ENCODE data around the gene MED13. TPM values are rescaled to one million over a fixed set of nuclear protein-coding genes. Genes with fewer than 3 reads are reported as not detected.

Gene MED13
- total RNA-seq, 1 experiment from 2014 or later, result 77.6 TPM

- Histone ChIP-seq H3K9me3 (no peaks in the 10 kb centered on the region), H3K4me1 (no peaks in the 10 kb centered on the region; the same call in none of the 2 replicates), H3K4me3 (ENCODE audit: low read depth, low read length) (no peak overlapping the region), H3K27me3 (replicated peaks; ENCODE audit: control insufficient read depth, insufficient read depth, low read length) (no peaks in the 10 kb centered on the region), H3K36me3 (ENCODE audit: control insufficient read depth, insufficient read depth, low read length) (no peaks in the 10 kb centered on the region)
- no peak overlapping the region for H3K4me3 Mint-ChIP-seq (ENCODE audit: unreplicated experiment)
- no peak for TF ChIP-seq CTCF (IDR thresholded peaks at IDR 0.05; ENCODE audit: insufficient read depth in 1 of 2, low read depth in 1 of 2, low read length in 1 of 2, severe bottlenecking in 1 of 2, unreplicated experiment in 1 of 2)
- DNase-seq, result no peak
- peaks cover 13% of the 10 kb centered on the region for H3K4me1 Mint-ChIP-seq (ENCODE audit: low read depth, unreplicated experiment)
- no peaks in the 10 kb centered on the region for H3K9me3 Mint-ChIP-seq (ENCODE audit: unreplicated experiment)
- ChIA-PET POLR2A (no interaction called here), CTCF (interaction anchor here (1.5 kb wide), 1 partner anchor 112 kb away, joined by 6 read pairs; no protein-coding TSS in a partner anchor)
- intact Hi-C loops (cut with micrococcal nuclease; ENCODE audit: unreplicated experiment), result no loop called here
- BruUV-seq (replicated peaks), result no TSS peak
- no peaks in the 10 kb centered on the region for H3K27me3 Mint-ChIP-seq (ENCODE audit: insufficient read depth, unreplicated experiment)
- peaks cover 75% of the 10 kb centered on the region for H3K36me3 Mint-ChIP-seq (ENCODE audit: insufficient read depth, unreplicated experiment)
- H3K27ac Mint-ChIP-seq (ENCODE audit: unreplicated experiment), result no peak overlapping the region
These were observed 67.4 kb downstream of the MED13 start for GRCh38 chr17:61997664-61998063.

DNA sequence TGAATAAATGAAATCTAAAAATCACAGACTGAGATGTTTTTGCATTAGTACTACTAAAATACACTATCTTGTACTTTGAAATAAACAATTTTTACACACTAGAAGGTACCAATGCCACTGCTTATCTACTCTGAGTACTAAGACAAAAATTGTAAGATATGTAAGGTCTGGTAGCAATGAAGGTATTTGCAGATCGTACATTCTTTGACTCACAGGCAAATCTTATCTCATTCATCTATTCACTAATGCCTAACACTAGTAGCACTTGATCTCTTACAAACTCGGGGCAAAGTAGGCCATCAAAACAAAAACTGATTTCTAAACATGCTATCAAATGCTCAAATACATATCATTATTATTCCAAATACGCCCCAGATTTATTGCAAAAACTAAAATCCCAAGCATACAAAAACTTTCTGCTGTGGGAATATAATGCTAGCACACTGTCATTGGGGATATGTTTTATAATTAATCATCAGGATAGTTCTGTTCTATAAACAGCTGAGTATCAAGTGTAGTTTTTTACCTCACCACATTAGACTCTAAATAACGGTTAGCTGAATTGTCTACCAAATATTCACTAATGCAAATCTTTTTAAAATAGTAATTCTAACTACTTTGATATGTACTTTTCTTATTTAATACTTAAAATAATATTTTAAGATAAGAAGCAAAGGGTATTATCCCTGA, 68.0 kb downstream of the MED13 start:
- H3K4me1 Mint-ChIP-seq (ENCODE audit: low read depth, unreplicated experiment), result peaks cover 13% of the 10 kb centered on the region
- H3K27me3 Mint-ChIP-seq (ENCODE audit: insufficient read depth, unreplicated experiment), result no peaks in the 10 kb centered on the region
- no peaks in the 10 kb centered on the region for H3K36me3 ChIP-seq (ENCODE audit: control insufficient read depth, insufficient read depth, low read length)
- H3K27ac Mint-ChIP-seq (ENCODE audit: unreplicated experiment), result no peak overlapping the region
- no peak for TF ChIP-seq CTCF (IDR thresholded peaks at IDR 0.05; ENCODE audit: insufficient read depth in 1 of 2, low read depth in 1 of 2, low read length in 1 of 2, severe bottlenecking in 1 of 2, unreplicated experiment in 1 of 2)
- H3K36me3 Mint-ChIP-seq (ENCODE audit: insufficient read depth, unreplicated experiment), result peaks cover 73% of the 10 kb centered on the region
- H3K4me3 ChIP-seq (ENCODE audit: low read depth, low read length), result no peak overlapping the region
- intact Hi-C loops (cut with micrococcal nuclease; ENCODE audit: unreplicated experiment), result no loop called here
- H3K4me1 ChIP-seq, result no peaks in the 10 kb centered on the region; the same call in none of the 2 replicates
- no peak for DNase-seq
- H3K4me3 Mint-ChIP-seq (ENCODE audit: unreplicated experiment), result no peak overlapping the region
- no TSS peak for BruUV-seq (replicated peaks)
- ChIA-PET POLR2A (no interaction called here), CTCF (no interaction called here)
- H3K9me3 Mint-ChIP-seq (ENCODE audit: unreplicated experiment), result no peaks in the 10 kb centered on the region
- H3K27me3 ChIP-seq (replicated peaks; ENCODE audit: control insufficient read depth, insufficient read depth, low read length), result no peaks in the 10 kb centered on the region
- H3K9me3 ChIP-seq, result no peaks in the 10 kb centered on the region

GRCh38 chr17:61989509-61989908, 75.6 kb downstream of the MED13 start:
- intact Hi-C loops (cut with micrococcal nuclease; ENCODE audit: unreplicated experiment), result no loop called here
- H3K9me3 Mint-ChIP-seq (ENCODE audit: unreplicated experiment), result no peaks in the 10 kb centered on the region
- BruUV-seq (replicated peaks), result no TSS peak

More at GRCh38 chr17:61989509-61989908, 75.6 kb downstream of the MED13 start:
- Mint-ChIP-seq H3K4me1 (ENCODE audit: low read depth, unreplicated experiment) (no peaks in the 10 kb centered on the region), H3K36me3 (ENCODE audit: insufficient read depth, unreplicated experiment) (peaks cover 89% of the 10 kb centered on the region), H3K27ac (ENCODE audit: unreplicated experiment) (no peak overlapping the region), H3K4me3 (ENCODE audit: unreplicated experiment) (no peak overlapping the region), H3K27me3 (ENCODE audit: insufficient read depth, unreplicated experiment) (no peaks in the 10 kb centered on the region)
- no peaks in the 10 kb centered on the region for H3K27me3 ChIP-seq (replicated peaks; ENCODE audit: control insufficient read depth, insufficient read depth, low read length)
- H3K36me3 ChIP-seq (ENCODE audit: control insufficient read depth, insufficient read depth, low read length), result no peaks in the 10 kb centered on the region; the same call in 1 of the 2 replicates
- DNase-seq, result no peak
- H3K9me3 ChIP-seq, result no peaks in the 10 kb centered on the region
- TF ChIP-seq CTCF (IDR thresholded peaks at IDR 0.05; ENCODE audit: insufficient read depth in 1 of 2, low read depth in 1 of 2, low read length in 1 of 2, severe bottlenecking in 1 of 2, unreplicated experiment in 1 of 2), result no peak
- POLR2A ChIA-PET, result no interaction called here
- H3K4me3 ChIP-seq (ENCODE audit: low read depth, low read length), result no peak overlapping the region
- H3K4me1 ChIP-seq, result no peaks in the 10 kb centered on the region
- CTCF ChIA-PET, result no interaction called here

Measured in Caco-2 (cell line).